Bronchial epithelial cell (primary cell): Measurements from ENCODE around the gene PCMT1. TPM values are rescaled to one million over a fixed set of nuclear protein-coding genes. Genes with fewer than 3 reads are reported as not detected.

ENCODE experiments used
- DNase-seq: peaks from one replicate; pipeline ENCODE4 v3.0.0-alpha.2; 2010; ENCODE audit warnings: low read depth
- FAIRE-seq: peaks from 2 replicates; lab custom pipeline; 2011; peaks lifted over from hg19 to GRCh38; lab: Jason Lieb, UNC
- H3K27me3 ChIP-seq: 2 replicates; pipeline ENCODE4 v1.5.1; 2011; ENCODE audit warnings: low read length; ENCODE audit not compliant: control insufficient read depth, insufficient read depth
- H3K36me3 ChIP-seq: 2 replicates; pipeline ENCODE4 v1.5.1; 2011; ENCODE audit warnings: low read length; ENCODE audit not compliant: control insufficient read depth, insufficient read depth
- H3K4me3 ChIP-seq: 2 replicates; pipeline ENCODE4 v1.5.1; 2011; ENCODE audit warnings: mild to moderate bottlenecking, low read depth, low read length, control low read depth
- CTCF ChIP-seq: IDR thresholded peaks from 2 replicates; pipeline ENCODE4 v1.5.1; 2011; ENCODE audit warnings: mild to moderate bottlenecking, moderate library complexity, low read length, control low read depth, inconsistent platforms; ENCODE audit not compliant: insufficient read depth, severe bottlenecking
- total RNA-seq: library from RNA; depleted of rRNA; stranded (reverse); fragments of >200 nt; gene quantifications from 2 replicates; pipeline ENCODE4 v1.2.1, GENCODE V29; 2014

Gene PCMT1
- total RNA-seq, 1 donor from 2014 or later, result 159 TPM

- Histone ChIP-seq H3K36me3 (no peaks in the 10 kb centered on the region), H3K4me3 (no peak overlapping the region)
- DNase-seq, result no peak
Observed at GRCh38 chr6:149763866-149764265, 14.3 kb downstream of the PCMT1 start.

GRCh38 chr6:149766156-149766769 lies 16.7 kb downstream of the PCMT1 start:
- TF ChIP-seq CTCF, result no peak
- DNase-seq (no peak), FAIRE-seq (no peak)
- H3K36me3 ChIP-seq, result peaks cover 1% of the 10 kb centered on the region
- no peaks in the 10 kb centered on the region for H3K27me3 ChIP-seq
- no peak overlapping the region for H3K4me3 ChIP-seq

More at GRCh38 chr6:149763866-149764265, 14.3 kb downstream of the PCMT1 start:
- H3K27me3 ChIP-seq, result no peaks in the 10 kb centered on the region
- TF ChIP-seq CTCF, result no peak
- no peak for FAIRE-seq

GRCh38 chr6:149769676-149770075 lies 20.1 kb downstream of the PCMT1 start:
- peaks cover 1% of the 10 kb centered on the region for H3K36me3 ChIP-seq
- no peak for DNase-seq
- TF ChIP-seq CTCF, result no peak
- no peak for FAIRE-seq
- no peak overlapping the region for H3K4me3 ChIP-seq
- H3K27me3 ChIP-seq, result no peaks in the 10 kb centered on the region

- FAIRE-seq (no peak), DNase-seq (no peak)
- no peaks in the 10 kb centered on the region for H3K27me3 ChIP-seq
- TF ChIP-seq CTCF, result no peak
- no peak overlapping the region for H3K4me3 ChIP-seq
- H3K36me3 ChIP-seq, result peaks cover 1% of the 10 kb centered on the region
Observed at GRCh38 chr6:149771185-149771584, 21.6 kb downstream of the PCMT1 start.

- no peaks in the 10 kb centered on the region for H3K27me3 ChIP-seq
- DNase-seq (no peak), FAIRE-seq (no peak)
- TF ChIP-seq CTCF, result no peak
- no peak overlapping the region for H3K4me3 ChIP-seq
- H3K36me3 ChIP-seq, result peaks cover 1% of the 10 kb centered on the region
Observed at GRCh38 chr6:149771925-149772324, 22.4 kb downstream of the PCMT1 start.

- Histone ChIP-seq H3K27me3 (no peaks in the 10 kb centered on the region), H3K4me3 (no peak overlapping the region), H3K36me3 (peaks cover 1% of the 10 kb centered on the region)
- no peak for TF ChIP-seq CTCF
- FAIRE-seq (no peak), DNase-seq (no peak)
Observed at GRCh38 chr6:149777624-149778023, 28.1 kb downstream of the PCMT1 start.
